ENCODE results near the gene SIK1.
"Not testable (repeated sequence)": the region's sequence is repeated elsewhere in the genome, so short reads cannot be mapped to it uniquely, and the experiment has no call there.

DNA sequence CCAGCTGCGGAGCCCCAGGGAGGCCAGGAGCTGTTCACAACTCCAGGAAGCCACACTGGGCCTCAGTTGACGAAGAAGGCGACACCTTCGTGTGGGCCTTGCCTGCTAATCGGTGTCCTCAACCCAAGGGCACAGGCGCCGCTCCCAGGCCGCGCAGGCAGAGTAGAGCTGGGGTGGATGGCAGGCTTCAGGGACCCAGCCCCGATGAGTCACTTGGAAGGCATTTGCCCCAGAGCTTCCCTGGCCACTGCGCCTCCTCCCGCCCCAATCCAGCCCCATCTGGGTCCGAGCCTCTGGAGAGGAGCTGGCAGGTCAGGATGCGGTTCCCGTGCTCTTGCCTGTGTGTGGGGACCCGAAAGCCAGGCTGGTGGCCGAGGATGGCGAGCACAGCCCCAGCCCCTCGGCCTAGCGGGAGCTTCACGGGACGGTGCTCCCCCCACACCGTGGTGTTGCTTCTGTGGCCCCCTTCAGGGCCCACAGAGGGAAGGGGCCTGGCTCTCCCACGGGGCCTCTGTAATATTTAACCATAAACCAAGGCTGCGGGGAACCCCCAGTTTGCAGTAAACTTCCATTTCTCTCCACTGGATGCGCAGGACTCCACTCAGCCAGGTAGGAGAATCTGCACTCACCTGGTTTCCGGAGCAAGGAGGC, 30.0 kb downstream of the SIK1 start:
- TF ChIP-seq CTCF, POLR2A, POLR2AphosphoS5 (IDR thresholded peaks at IDR 0.05): not testable (repeated sequence)

Data from prostate gland (tissue), 2 donors.